Hepatocyte (in vitro differentiated cells): ENCODE data around the gene UBE2Q1.

Experiments
- EZH2phosphoT487 ChIP-seq: fragments of 200-600 bp; sonication (generic); IDR thresholded peaks from one replicate; pipeline ENCODE4 v1.6.1; 2018; ENCODE audit warnings: antibody characterized with exemption, mild to moderate bottlenecking, low read depth, moderate library complexity; ENCODE audit not compliant: unreplicated experiment, severe bottlenecking
- TF ChIP-seq, protein P1 (sequence below): fragments of 200-600 bp; sonication (generic); IDR thresholded peaks from 2 replicates; pipeline ENCODE4 v1.5.1; 2016; ENCODE audit warnings: antibody characterized with exemption, mild to moderate bottlenecking; ENCODE audit not compliant: poor library complexity

GRCh38 chr1:154584267-154584994 lies 26.0 kb upstream of the UBE2Q1 start:
- no peak for TF ChIP-seq EZH2phosphoT487
- TF ChIP-seq, protein P1, sequence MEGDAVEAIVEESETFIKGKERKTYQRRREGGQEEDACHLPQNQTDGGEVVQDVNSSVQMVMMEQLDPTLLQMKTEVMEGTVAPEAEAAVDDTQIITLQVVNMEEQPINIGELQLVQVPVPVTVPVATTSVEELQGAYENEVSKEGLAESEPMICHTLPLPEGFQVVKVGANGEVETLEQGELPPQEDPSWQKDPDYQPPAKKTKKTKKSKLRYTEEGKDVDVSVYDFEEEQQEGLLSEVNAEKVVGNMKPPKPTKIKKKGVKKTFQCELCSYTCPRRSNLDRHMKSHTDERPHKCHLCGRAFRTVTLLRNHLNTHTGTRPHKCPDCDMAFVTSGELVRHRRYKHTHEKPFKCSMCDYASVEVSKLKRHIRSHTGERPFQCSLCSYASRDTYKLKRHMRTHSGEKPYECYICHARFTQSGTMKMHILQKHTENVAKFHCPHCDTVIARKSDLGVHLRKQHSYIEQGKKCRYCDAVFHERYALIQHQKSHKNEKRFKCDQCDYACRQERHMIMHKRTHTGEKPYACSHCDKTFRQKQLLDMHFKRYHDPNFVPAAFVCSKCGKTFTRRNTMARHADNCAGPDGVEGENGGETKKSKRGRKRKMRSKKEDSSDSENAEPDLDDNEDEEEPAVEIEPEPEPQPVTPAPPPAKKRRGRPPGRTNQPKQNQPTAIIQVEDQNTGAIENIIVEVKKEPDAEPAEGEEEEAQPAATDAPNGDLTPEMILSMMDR = no peak
